GM19043 (cell line): ENCODE measurements around the gene CDKAL1.

ENCODE experiments used
- ATAC-seq: cut with Tn5 transposase; IDR thresholded peaks from one replicate; pipeline ENCODE4 v1.9.1; 2021; ENCODE audit warnings: low read depth; ENCODE audit not compliant: unreplicated experiment

The CDKAL1 gene

DNA sequence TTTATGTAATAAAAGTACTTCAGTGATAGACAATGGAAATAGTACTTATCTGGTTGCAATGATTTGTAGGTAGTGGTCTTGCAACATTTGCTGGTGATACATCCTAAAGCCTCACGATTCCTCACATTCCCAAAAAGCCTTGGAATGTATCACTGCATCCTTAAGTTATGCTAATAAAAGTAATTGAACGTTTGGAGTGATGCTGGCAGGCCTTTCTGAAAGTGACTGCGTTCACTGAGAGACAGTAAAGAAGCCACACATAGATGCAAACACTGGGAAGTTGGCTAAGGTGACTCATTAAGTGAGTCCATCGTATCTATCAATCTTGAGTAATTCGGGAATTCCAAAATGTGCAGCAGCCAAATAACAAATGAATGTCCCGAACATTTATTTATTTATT is 615.2 kb downstream of the CDKAL1 start:
- no peak for ATAC-seq

DNA sequence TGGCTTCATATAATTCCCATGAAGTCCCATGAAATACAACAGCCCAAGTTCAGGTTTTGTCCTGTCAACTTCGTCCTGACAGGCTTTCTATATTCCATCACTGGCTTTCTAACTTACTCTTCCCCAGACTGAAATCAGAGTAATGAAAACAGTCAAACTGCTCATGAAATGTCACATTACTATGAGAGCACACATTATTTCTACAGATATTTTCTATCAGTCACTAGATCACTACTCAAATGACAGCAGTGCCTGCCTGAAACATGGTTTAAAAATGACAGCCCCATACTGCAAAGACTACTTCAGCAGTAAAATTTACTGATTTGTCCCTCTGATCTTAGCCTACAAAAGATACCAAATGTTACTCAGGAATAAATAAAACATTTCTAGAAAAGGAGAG is 616.4 kb downstream of the CDKAL1 start:
- no peak for ATAC-seq

DNA sequence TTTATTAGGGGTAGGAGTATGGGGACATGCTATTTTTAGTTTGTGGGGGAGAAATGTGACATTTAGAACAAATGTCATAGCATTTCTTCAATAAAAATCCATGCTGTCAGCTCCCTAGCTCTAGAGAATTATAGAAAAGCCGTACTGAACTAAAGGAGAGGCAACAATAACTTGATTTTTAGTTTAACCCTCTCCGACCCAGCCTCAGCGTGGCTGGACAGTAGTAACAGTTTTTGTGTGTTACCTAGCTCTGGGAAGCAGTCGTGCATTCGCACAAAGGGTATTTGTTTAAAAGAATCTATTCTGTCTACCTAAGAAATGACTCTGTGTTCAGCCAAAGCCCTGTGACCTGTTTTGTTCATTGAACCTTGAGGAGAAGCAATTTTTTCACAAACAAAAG is 616.9 kb downstream of the CDKAL1 start:
- ATAC-seq = no peak

DNA sequence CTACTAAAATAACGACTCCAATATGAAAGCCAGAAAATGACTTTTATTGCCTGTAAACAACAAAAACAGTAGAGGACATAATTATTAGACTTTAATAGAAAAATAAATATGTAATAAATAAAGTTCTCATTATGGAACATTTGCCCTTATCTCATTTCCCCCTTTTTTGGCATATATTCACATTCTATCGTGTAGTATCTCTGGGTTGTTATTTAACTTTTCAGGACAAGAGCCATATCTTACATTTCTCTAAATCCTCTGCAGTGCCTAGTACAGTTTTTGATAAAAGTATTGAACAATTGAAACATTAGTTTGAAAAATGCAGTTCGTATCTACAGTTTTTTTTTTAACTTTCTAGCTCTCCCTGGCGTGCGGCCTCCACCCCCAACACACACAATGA is 617.3 kb downstream of the CDKAL1 start:
- ATAC-seq = no peak

DNA sequence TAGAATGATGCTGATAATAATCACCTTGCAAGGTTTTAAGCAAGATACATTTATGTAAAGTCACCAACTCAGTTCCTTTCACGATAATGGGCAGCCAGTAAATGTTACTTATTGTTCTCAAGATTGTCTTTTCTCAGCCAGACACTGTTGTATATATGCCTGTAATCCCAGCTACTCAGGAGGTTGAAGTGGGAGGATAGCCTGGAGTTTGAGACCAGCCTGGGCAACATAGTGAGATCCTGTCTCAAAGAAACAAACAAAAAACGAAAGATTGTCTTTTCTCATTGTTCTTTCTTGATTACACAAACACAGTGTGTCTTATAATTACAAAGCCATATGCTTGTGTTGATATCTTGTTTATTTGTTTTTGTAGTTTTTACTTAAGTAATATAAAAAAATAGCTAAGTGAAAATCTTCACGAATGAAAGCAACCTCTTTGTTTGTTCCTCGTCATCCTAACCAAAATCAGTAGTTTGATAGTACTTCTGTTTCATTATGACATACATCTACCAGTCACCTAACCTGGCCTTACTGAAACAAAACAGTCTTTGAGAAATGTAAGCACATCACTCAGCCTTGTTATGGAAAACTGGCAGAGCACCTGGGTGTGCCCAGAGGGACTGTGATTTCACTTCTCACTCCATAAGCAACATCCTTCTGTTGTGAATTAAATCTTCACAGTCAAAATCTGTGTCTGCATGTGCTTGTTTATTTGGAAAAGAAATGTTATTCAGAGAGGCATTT is 623.1 kb downstream of the CDKAL1 start:
- peak; percentile 61 for ATAC-seq

DNA sequence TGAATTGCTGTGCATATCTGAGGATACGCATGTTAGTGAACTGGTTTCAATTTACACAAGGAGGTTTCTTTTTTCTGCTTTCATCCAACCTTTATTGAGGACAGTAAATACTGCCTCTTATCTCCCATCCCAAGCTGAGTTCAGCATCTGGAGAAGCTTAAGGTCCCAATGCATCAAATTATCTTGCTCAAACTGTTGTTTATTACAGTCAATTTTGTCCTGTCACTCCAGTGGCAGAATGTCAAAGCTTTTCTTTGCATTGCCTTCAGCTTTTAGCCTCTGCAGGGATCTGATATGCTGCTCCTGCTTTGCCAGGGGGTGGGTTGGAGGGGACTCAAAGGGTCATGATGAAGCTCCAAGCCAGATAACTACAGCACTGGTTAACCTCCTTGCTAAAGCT is 623.9 kb downstream of the CDKAL1 start:
- peak; percentile 2 for ATAC-seq

DNA sequence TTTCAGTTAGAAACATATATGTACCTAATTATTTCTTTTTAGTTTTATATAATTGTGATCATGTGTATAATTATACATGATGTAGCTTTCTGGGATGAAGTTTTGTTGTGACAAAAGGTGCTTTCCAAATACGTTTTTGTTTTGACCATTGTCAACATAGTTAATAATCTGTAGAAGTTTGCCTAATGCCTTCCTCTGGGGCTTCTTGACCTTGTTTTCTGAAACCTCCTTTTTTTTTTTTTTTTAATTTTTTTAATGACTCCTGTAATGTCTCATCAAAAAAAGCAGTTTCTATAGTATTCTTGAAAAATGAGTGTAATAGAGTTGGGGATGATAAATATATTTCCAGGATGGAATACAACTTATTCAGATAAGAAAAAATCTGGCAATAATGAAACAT is 624.6 kb downstream of the CDKAL1 start:
- ATAC-seq = peak; percentile 38

DNA sequence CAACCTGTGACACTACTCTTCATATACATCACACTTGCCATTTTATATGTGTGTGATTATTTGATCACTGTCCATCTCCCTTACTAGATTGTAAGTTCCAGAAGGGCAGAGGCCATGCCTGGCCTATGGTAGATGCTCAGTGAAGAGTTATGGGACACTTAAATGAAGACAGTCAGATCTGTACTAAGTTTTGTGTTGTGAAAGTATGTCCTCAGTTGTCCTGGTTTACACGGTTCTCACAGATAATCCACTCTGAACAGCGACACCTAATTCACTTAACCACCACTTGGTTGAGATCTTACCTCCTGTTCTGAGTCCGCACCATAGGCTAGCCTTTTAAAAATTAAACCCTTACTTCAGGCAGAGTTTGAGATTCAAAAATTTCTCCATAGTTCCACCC is 625.2 kb downstream of the CDKAL1 start:
- ATAC-seq = no peak

DNA sequence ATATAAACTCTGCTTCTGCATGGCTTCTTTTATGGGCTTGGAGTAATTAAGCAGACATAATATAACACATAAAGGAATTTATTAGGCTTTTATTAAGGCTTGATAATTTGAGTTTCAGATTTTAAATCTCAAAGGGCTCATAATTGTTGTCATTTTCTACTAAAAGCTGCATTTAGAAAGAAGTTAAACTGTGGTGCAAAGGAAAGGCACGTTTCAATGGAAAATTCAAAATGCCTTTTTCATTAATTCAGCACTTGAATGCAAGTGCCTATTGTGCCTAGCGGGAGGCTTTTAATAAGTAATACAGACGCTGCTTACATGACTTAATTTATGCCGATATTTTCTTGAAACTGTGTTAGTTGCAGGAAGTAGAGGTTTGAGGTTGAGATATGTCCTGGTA is 627.5 kb downstream of the CDKAL1 start:
- ATAC-seq = no peak

DNA sequence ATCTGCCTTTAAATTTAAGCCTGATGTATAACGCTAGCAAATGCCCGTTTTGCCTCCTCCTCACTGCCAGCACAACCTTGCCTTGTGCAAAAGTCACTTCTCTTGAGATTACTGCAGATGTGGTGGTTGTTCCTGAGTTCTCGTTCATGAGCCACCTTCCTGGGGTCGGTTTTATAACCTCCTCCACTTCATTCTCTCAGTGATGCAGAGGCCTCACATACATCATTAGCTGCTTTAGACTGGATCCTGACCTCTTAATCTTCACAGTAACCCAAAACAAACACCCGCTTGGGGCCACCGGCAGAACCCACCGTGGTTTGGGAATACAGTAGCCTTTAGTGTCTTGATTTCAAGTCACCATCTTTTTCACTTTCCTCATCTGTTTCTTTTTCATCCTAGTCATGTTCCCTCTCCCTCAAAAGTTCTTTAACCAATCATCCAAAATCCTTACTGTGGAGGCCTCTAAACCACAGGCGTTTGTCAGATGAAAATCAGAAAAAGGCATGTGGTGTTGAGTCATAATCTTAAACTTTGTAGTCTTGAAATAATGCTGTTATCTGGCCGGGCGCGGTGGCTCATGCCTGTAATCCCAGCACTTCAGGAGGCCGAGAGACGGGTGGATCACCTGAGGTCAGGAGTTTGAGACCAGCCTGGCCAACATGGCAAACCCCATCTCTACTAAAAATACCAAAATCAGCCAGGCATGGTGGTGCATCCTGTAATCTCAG is 629.0 kb downstream of the CDKAL1 start:
- no peak for ATAC-seq

DNA sequence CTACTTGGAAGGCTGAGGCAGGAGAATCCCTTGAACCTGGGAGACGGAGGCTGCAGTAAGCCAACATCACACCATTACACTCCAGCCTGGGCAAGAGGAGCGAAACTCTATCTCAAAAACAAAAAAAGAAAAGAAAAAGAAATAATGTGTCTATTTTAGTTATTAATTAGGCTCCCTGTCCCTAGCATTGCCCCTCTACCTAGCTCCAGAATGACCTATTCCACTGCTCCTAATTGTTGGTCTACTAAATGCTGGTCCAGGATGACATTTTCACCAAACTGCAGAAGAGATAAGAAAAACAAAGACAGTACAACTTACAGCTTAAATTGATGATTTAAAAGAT is 629.6 kb downstream of the CDKAL1 start:
- no peak for ATAC-seq

DNA sequence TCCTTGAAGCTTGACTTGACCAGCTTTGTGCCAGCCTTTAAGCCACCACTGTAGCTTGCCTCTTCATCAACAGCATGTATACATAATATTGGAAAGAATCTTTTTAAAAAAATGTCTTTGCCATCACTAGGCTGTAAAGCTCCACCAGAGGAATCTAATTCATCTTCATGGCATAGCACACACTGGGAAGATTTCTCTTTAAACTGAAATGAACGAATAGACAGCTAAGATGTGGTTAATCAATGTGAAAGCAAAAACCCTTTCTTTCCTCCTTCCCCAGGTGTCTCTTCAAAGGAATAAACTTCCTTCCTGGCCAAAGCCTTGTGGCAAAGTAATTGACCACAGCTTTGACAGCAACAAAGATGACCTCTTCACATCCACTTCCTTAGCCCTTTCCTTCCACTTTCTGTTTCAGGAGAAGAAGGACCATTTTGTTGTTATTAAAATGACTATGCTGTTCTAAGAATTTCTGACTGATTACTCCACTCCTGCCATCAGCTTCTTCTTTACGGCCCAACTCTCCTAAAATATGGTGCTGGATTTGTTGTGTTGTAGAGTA is 630.6 kb downstream of the CDKAL1 start:
- peak; percentile 67 for ATAC-seq

DNA sequence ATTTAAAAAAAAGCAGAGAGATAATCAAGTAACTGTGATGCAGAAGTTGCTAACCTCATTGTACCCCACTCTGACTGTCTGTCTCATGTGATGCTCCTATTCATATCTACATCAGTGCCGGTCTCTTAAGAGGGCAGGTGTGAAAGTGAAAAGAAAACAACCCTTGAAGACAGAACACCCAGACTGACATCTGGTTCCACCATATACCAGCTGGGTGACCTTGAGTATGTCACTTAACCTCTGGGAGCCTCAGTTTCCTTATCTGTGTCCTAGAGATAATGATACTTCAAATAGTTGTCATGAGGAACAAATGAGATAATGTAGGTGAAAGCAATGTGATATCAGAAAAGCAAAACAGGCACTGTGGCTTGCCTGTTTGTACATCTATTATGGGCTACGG is 632.5 kb downstream of the CDKAL1 start:
- ATAC-seq = peak; percentile 40

DNA sequence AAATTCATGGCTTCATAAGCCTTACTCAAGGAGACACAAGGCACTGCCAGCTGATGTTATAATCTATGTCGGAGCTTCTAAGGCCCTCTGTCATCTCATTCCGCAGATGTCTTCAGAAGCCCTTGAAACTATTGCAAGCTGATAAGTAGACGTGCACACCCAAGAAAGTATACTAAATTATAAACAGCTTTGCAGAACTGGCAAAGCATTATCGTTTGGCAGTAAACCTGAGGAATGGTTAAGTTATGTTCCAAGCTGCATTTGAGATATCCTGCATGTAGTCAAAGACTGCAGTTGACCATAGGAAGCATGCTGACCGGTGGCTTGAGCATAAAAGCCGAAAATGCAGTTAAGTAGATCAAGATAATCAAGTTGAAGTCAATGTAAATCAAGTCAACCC is 633.5 kb downstream of the CDKAL1 start:
- no peak for ATAC-seq

DNA sequence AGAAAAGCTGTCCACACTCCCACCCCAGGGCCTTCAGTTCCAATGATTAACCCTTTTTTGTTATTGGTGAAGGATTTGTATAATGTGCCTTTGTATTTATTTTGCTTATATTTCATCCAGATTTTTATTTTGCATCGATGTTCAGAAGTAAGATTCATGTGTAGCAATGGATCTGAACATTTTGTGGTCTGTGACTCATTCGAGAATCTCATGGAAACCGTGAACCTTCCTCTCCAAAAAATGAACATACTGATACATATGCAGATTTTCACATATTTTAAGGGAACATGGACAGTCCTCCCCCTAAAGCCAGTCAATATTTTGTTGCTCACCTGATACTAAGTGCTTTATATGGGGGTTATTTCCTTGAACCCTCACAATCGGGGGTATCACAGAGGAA is 637.5 kb downstream of the CDKAL1 start:
- ATAC-seq = no peak

DNA sequence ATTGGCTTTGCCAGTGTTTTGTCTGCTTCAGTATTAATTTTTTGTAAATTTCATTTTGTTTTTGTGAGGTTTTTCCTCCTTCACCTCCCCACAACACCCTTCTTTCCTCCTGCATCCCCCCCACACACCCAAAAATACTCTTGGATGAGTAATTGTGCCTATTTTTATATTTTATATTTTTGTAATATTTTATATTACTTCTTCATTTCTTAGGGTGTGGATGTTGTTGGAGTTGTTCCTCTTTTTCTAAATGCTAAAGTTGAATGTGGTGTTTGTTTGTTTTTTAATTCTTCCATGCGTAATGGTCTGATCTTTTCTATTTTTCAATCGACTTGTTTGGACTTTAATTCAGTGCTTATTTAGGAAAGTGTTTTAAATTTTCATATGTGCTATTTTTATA is 638.8 kb downstream of the CDKAL1 start:
- no peak for ATAC-seq

DNA sequence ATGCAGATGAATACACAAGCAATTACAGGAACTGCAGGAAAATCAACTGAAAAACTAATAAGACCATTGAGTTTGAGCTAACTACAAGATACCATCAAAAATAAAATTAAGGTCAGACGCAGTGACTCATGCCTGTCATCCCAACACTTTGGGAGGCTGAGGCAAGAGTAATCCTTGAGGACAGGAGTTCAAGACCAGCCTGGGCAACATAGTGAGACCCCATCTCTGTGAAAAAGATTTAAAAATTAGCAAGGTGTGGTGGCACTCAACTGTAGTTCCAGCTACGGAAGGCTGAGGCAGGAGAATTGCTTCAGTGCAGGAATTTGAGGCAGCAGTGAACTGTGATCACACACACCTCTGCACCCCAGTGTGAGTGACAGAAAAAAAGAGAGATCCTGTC is 639.4 kb downstream of the CDKAL1 start:
- ATAC-seq = no peak

DNA sequence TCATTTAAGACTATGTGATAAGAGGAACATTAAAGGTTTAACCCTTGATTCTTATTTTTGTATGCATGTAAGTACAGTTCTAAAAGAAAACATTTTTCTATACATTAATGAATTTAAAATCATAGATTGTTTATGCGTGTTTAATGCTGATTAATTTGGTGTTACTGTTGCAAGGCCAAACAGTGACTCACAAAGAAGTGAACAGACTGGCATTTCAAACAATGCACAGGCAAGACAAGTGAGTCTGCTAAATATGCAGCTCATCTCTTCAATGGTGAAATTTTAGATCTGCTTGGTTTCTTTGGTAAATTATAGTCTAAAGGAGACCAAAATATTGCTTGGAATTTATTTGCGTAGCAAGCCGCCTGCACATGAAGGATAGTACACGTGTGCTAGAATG is 641.9 kb downstream of the CDKAL1 start:
- ATAC-seq = no peak

DNA sequence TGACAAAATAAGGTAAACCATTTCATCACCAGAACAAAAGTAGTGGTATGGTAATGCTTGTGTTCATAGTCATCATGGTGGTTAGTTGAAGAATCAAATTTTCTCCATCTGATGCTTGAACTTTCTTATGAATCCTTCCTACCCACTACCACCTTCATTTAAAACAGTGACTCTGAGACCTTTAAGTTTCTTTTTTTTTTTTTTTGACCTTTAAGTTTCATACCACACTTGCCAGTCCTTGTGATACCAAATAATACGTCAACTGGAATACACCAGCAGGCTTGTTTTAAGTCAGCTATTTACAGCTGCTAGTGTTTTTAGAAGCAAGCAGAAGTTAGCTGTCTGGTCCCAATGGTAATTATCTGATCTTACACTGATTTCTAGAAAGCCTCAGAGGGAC is 645.9 kb downstream of the CDKAL1 start:
- ATAC-seq = no peak

DNA sequence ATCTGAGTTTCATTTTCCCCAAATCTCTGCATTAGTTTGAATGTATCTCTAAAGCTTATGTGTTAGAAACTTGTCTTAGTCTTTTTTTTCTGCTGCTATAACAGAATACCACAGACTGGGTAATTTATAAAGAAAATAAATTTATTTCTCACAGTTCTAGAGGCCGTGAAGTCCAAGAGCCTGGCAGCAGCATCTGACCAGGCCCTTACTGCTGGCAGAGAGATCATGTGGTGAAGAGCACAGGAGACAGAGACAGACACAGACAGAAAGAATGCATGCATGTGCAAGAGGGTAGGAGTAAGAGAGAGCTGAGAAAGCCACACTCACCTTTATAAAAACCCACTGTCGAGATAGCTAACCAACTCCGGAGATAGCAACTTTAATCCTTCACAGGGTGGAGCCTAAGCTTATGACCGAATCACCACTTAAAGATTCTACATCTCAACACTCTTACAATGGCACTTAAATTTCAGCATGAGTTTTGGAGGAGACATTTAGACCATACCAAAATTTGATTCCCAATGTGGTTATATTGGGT is 646.6 kb downstream of the CDKAL1 start:
- no peak for ATAC-seq

DNA sequence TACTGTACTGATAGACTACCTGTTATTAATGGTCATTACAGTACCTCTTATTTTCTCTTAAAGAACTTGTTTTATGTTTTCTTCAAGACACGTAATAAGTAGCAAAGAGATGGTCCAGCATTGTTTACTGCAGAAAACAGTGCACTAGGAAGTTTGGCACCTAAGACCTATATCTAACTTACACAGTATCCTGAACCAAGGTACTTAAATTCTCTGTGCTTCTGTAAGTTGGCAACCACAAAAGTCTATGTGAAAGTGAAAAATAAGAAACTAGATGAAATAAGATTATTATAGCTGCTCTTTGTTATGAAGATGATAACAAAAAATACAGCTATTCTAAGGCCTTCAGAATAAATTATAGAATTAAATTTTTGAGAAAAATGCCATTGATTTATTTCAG is 647.6 kb downstream of the CDKAL1 start:
- ATAC-seq = peak; percentile 59

DNA sequence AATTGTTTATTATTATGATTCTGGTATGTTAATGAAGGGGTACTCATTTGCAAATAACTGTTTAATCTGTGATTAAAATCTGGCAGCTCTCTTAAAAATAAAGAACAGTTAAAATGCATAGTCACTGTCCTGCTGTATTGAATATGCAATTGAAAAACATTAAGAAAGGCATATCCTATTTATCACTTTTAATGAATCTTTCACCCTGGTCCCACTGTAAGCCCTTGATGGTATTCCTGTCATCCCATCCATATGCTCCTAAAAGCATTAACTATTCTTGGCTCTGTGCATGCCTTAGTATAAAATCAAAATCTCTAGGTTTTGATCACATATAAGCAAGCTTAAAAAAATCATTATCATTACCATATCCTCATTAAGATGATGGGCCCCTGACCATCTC is 648.3 kb downstream of the CDKAL1 start:
- ATAC-seq = no peak
